NCI-H2029 treated with DMSO at 0.1 percent for 48 hours (cell line): ENCODE results near the gene MINDY4.

Experiments used
- DNase-seq: peaks from one replicate; lab custom pipeline; 2025; lab: John Stamatoyannopoulos, UW

MINDY4 gene

DNA sequence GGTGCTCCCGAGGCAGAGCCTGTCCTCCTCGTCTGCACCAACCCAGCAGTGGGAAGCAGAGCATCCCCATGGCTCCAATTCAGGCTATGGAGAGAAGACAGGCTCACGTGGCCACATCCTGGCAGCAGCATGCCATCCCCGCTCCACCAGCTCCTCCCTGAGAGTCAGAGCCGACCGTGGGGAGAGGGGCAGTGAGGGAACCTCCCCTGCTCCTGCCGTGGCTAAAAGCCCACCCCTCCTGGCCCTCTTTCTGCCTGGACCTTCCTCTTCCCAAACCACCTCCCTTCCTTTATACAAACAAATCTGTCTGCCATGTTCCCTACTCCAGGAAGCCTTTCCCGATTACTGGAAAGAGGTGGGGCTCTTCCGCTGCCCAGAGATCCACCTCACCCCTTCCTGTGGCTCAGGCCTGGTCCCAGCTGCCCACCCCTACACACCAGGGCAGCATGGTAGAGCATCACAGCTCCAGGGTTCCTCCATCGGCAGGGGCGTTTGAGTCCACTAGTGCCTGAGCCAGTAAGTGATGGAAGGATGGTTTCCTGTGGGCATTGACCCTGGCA is 129.7 kb downstream of the MINDY4 start:
- no peak for DNase-seq

GRCh38 chr7:30901856-30902255 is 130.6 kb downstream of the MINDY4 start:
- no peak for DNase-seq

GRCh38 chr7:30902466-30902865 is 131.2 kb downstream of the MINDY4 start:
- DNase-seq = no peak

- no peak for DNase-seq
Observed at GRCh38 chr7:30903146-30903545, 131.9 kb downstream of the MINDY4 start.

DNA sequence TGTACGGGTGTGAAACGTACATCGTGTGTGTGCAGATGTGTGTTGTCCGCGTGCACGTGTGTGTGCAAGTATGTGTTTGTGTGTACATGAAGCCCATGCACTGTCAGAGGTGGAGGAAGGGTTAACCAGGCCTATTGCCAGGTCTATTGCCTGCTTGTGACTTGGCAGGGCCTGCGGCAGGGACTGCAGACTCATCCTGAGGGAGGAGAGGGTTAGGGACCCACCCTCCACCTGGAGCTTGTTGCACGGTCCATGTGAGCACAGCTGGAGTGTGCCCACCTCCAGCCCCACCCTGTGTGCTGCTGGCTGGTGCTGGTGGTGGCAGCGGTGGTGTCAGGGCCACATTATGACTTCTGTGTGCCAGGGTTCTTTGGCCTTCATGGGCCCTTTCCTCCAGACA is 133.3 kb downstream of the MINDY4 start:
- DNase-seq = no peak

GRCh38 chr7:30905078-30906012 is 134.1 kb downstream of the MINDY4 start:
- DNase-seq = no peak

DNA sequence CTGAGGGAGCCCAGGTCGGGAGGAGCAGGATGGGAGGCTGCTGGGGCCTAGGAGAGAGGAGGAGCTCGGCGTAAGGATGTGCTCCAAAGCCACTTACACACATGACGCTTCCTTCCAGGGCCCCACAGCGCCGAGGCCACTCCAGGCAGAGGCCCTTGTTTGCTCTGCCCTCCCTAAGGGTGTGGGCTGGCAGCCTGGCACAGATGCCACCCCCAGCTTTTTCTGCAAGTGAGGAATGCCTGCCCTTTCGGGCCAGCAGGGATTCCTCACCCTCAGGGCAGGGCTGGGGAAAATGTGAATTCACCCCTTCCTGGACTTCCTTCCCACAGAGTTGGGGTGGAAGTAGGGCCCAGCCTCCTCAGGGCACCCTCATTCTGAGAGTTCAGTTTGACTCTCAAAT is 134.8 kb downstream of the MINDY4 start:
- no peak for DNase-seq

DNA sequence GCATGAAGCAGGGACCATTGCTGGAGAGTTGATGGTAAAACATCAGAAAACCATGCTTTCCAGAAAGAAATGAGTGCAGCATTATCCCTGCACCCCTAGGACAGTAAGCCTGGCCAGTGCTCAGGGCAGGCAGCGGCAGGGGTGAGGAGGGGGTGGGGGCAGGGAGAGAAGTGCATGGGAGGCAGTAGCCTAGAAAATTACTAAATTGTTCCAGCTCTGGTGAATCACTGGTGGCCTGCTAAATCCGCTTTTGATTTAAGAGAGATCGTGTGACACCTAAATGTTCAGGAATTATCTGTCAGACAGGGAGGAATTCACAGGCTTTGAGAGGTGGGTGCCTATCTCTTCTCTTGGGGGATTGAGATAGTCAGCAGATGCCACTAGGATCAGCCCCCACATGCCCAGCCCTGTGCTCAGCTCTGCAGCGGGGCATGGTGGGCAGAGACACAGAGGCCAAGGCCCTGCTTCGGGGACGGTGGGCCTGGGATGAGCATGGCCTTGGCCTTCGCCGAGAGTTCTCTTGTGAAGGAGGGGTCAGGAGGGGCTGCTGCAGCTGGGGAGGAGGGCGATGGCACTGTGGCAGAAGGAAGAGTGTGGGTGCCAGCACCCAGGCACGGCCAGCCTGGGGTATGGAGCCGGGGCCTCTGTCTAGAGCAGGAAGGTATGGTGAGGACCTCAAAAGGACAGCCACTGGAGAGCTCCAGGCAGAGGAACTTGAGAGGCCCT is 135.5 kb downstream of the MINDY4 start:
- DNase-seq = no peak

GRCh38 chr7:30907527-30908267 is 136.5 kb downstream of the MINDY4 start:
- no peak for DNase-seq

- DNase-seq = no peak
Observed at GRCh38 chr7:30908681-30909080, 137.5 kb downstream of the MINDY4 start.

DNA sequence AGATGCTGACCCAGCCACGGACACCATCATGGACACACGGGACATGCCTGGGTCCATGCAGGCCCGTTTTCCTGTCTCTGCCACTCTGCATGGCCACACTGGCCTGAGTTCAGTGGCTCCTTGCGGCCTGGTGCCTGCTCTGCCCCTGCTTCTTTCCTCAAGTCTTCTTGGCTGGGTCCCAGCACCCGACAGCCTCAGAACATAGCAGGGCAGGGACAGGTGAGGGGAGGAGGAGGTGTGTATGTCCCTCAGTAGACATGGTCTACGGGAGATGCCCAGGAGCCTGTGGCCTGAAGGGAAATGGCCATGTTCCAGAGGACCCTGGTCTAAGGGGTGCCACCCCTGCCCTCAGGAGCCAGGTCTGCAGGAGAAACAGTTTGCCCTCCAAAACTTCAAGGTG is 138.2 kb downstream of the MINDY4 start:
- no peak for DNase-seq

- no peak for DNase-seq
Observed at GRCh38 chr7:30910411-30911073, 139.3 kb downstream of the MINDY4 start.

GRCh38 chr7:30911133-30911532 is 139.9 kb downstream of the MINDY4 start:
- no peak for DNase-seq

DNA sequence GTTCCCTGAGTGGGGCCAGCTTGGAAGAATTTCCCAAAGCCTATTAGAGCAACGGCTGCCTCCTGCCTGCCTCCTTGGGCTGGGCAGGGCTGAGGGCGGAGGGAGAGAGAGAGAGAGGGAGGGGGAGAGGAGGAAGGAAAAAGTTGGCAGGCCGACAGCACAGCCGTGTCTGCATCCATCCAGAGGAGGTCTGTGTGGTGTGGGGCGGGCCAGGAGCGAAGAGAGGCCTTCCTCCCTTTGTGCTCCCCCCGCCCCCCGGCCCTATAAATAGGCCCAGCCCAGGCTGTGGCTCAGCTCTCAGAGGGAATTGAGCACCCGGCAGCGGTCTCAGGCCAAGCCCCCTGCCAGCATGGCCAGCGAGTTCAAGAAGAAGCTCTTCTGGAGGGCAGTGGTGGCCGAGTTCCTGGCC is 140.3 kb downstream of the MINDY4 start, which contains the start of gene AQP1:
Gene AQP1, plus strand, starts transcription at position 293 of the 409 bp plus-strand sequence. Its CDS starts 57 bp downstream, at position 350.
- no peak for DNase-seq

- DNase-seq = no peak
Observed at GRCh38 chr7:30912021-30912730, 141.0 kb downstream of the MINDY4 start.

DNA sequence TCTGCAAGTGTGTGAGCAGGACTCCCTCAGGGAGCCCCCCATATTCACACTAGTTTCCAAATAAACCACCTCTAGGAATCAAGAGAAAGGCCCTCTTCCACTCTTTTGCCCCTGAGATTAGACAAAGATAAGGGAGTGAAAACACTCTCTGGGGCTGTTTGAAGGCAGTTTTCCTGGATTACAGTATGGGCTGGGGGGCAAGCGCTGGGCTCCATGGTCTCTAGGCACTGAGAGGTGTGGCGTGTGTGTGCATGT is 141.4 kb downstream of the MINDY4 start:
- DNase-seq = no peak

DNA sequence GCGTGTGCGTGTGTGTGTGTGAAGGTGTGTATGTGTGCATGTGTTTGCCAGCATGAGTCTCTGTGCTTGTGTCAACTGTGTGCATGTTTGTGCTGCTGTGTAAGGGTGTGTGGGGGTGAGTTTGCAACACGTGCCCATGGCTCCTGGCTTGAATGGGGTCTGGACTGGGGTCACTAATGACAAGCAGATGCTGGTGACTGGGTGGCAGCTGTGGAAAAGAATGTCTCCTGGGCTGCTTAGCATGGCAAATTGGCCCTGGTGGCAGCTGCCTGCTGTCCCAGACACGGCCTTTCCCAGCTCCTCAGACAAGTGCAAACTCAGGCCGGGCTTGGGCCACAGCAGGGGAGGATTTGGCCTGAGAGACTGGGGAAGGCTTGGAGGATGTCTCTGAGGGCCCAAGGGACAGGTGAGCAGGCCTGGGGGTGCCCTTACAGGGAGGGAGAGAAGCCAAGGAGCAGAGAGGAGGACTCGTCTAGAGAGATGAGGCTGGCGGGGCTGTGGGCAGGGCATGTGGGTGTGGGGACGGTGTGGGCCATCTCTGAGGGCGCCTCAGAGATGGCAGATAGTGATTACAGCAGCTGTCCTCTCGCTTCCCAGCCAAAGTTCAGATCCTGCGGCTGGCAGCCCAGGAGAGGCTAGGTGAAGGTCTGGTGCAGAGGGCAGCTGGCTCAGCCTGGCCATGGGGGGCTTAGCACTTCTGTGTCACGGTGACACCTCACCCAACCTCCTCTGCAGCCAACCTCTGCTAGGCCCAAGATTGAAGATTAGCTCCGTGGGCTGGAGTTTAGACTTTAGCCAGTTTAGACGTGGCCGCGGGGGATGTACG is 142.0 kb downstream of the MINDY4 start:
- DNase-seq = no peak

GRCh38 chr7:30913821-30914515 is 142.8 kb downstream of the MINDY4 start:
- no peak for DNase-seq

- DNase-seq = no peak
Observed at GRCh38 chr7:30914596-30914995, 143.4 kb downstream of the MINDY4 start.
